ENCODE data around the gene MALSU1. TPM values are rescaled to one million over a fixed set of nuclear protein-coding genes. Genes with fewer than 3 reads are reported as not detected.

Gene MALSU1
- total and polyA plus RNA-seq, 2 of the 13 experiments (the other 11 are each of a cell fraction or from before 2014, with no cell fraction given): 72.0 to 141 TPM

DNA sequence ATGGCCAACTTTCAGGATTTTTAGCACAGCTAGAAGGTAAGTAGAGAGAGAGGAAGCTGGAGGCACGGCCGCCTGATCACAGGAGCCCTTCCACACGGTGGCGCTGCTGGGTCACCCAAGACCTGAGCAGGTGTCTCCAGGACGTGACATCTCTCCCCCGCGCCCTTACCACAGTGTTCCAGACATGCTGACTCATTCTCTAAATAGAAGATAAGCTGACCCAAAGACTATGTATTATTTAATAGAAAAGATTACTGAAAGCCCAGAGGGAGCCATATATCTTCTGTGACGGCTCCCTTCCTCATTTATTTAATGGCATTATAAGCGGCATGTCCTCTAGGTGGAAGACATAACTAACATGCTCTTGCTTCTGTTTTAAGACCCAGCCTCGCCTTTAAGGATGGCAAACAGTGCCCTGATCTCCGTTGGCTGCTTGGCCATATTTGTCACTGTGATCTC lies 26.0 kb upstream of the MALSU1 start (continued):
- peak; percentile 66 for TF ChIP-seq BORCS8-MEF2B (CRISPR knock-in tag; IDR thresholded peaks at IDR 0.05)
- TF ChIP-seq, protein P1, sequence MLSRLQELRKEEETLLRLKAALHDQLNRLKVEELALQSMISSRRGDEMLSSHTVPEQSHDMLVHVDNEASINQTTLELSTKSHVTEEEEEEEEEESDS (CRISPR knock-in tag; IDR thresholded peaks at IDR 0.05; ENCODE audit: borderline replicate concordance): no peak
- TF ChIP-seq, protein P2, sequence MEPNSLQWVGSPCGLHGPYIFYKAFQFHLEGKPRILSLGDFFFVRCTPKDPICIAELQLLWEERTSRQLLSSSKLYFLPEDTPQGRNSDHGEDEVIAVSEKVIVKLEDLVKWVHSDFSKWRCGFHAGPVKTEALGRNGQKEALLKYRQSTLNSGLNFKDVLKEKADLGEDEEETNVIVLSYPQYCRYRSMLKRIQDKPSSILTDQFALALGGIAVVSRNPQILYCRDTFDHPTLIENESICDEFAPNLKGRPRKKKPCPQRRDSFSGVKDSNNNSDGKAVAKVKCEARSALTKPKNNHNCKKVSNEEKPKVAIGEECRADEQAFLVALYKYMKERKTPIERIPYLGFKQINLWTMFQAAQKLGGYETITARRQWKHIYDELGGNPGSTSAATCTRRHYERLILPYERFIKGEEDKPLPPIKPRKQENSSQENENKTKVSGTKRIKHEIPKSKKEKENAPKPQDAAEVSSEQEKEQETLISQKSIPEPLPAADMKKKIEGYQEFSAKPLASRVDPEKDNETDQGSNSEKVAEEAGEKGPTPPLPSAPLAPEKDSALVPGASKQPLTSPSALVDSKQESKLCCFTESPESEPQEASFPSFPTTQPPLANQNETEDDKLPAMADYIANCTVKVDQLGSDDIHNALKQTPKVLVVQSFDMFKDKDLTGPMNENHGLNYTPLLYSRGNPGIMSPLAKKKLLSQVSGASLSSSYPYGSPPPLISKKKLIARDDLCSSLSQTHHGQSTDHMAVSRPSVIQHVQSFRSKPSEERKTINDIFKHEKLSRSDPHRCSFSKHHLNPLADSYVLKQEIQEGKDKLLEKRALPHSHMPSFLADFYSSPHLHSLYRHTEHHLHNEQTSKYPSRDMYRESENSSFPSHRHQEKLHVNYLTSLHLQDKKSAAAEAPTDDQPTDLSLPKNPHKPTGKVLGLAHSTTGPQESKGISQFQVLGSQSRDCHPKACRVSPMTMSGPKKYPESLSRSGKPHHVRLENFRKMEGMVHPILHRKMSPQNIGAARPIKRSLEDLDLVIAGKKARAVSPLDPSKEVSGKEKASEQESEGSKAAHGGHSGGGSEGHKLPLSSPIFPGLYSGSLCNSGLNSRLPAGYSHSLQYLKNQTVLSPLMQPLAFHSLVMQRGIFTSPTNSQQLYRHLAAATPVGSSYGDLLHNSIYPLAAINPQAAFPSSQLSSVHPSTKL (CRISPR knock-in tag; IDR thresholded peaks at IDR 0.05): peak; percentile 65
- peak; percentile 66; the same call in 1 of the 2 replicates for TF ChIP-seq MEIS1 (CRISPR knock-in tag; IDR thresholded peaks at IDR 0.05; ENCODE audit: borderline replicate concordance)
- 0 out of 2 replicates have a peak, but pooled peaks have one; percentile 43 for TF ChIP-seq CSRNP1 (CRISPR knock-in tag; IDR thresholded peaks at IDR 0.05)
- no peak for TF ChIP-seq ZFP1 (CRISPR knock-in tag; IDR thresholded peaks at IDR 0.05)
- no peak for TF ChIP-seq DNMT3B (CRISPR knock-in tag; conservative IDR thresholded peaks at IDR 0.05)
- TF ChIP-seq, protein P3, sequence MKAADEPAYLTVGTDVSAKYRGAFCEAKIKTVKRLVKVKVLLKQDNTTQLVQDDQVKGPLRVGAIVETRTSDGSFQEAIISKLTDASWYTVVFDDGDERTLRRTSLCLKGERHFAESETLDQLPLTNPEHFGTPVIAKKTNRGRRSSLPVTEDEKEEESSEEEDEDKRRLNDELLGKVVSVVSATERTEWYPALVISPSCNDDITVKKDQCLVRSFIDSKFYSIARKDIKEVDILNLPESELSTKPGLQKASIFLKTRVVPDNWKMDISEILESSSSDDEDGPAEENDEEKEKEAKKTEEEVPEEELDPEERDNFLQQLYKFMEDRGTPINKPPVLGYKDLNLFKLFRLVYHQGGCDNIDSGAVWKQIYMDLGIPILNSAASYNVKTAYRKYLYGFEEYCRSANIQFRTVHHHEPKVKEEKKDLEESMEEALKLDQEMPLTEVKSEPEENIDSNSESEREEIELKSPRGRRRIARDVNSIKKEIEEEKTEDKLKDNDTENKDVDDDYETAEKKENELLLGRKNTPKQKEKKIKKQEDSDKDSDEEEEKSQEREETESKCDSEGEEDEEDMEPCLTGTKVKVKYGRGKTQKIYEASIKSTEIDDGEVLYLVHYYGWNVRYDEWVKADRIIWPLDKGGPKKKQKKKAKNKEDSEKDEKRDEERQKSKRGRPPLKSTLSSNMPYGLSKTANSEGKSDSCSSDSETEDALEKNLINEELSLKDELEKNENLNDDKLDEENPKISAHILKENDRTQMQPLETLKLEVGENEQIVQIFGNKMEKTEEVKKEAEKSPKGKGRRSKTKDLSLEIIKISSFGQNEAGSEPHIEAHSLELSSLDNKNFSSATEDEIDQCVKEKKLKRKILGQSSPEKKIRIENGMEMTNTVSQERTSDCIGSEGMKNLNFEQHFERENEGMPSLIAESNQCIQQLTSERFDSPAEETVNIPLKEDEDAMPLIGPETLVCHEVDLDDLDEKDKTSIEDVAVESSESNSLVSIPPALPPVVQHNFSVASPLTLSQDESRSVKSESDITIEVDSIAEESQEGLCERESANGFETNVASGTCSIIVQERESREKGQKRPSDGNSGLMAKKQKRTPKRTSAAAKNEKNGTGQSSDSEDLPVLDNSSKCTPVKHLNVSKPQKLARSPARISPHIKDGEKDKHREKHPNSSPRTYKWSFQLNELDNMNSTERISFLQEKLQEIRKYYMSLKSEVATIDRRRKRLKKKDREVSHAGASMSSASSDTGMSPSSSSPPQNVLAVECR (CRISPR knock-in tag; IDR thresholded peaks at IDR 0.05; ENCODE audit: borderline replicate concordance): peak; percentile 60; the same call in 1 of the 2 replicates
- TF ChIP-seq FLYWCH1 (CRISPR knock-in tag; IDR thresholded peaks at IDR 0.05): peak; percentile 27; the same call in 1 of the 2 replicates
- no peak for TF ChIP-seq DR1 (CRISPR knock-in tag; IDR thresholded peaks at IDR 0.05)
- TF ChIP-seq SCMH1 (CRISPR knock-in tag; IDR thresholded peaks at IDR 0.05; ENCODE audit: borderline replicate concordance): no peak
- TF ChIP-seq NBN (conservative IDR thresholded peaks at IDR 0.05): no peak
- no peak for TF ChIP-seq BRCA1 (CRISPR knock-in tag; IDR thresholded peaks at IDR 0.05)
- TF ChIP-seq ZFX (CRISPR knock-in tag; IDR thresholded peaks at IDR 0.05; ENCODE audit: low read depth): no peak
- no peak for TF ChIP-seq TEAD3 (CRISPR knock-in tag; optimal IDR thresholded peaks at IDR 0.05; ENCODE audit: borderline replicate concordance)
